ENCODE measurements around the gene TAF11L5.
"Not testable (repeated sequence)": the region's sequence is repeated elsewhere in the genome, so short reads cannot be mapped to it uniquely, and the experiment has no call there.

DNA sequence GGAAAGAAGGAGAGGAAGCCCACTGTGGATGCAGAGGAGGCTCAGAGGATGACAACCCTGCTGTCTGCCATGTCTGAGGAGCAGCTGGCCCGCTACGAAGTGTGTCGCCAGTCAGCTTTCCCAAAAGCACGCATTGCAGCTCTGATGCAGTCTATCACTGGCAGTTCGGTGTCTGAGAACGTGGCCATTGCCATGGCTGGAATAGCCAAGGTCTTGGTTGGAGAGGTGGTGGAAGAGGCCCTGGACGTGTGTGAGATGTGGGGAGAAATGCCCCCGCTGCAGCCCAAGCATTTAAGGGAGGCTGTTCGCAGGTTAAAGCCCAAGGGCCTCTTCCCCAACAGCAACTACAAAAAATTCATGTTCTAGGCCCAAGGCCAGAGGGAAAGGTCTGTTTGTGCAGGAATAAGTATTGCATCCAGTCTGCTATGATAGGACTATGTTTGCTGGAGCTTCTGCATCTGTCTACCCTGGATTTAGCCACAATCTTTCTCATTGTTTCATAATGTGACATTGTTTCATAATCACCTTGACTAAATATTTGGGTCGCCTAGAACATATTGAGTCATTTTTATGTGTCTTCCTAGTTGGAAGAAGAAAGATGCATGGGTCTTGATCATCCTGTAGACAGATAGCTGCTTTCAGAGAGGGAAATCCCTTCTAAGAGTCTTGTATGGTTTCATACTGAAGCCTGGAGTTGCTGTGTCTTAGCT, 38.4 kb upstream of the TAF11L5 start:
- not testable (repeated sequence) for TF ChIP-seq POLR2AphosphoS5 (IDR thresholded peaks at IDR 0.05; ENCODE audit: low read depth, low read length); TAF1 (IDR thresholded peaks at IDR 0.05; ENCODE audit: borderline replicate concordance, low read depth, low read length)

All from GM12892 (cell line).